Epithelial cell of esophagus (primary cell): ENCODE results near the gene SLC66A1.

Source experiments
- DNase-seq: peaks from one replicate; pipeline ENCODE4 v3.0.0; 2010; ENCODE audit warnings: low read depth
- H3K4me3 ChIP-seq: 2 replicates; pipeline ENCODE4 v1.5.1; 2011; ENCODE audit warnings: mild to moderate bottlenecking, low read length, control low read depth
- TF ChIP-seq, protein P1 (sequence below): IDR thresholded peaks from 2 replicates; pipeline ENCODE4 v1.5.1; 2011; ENCODE audit warnings: low read depth, mild to moderate bottlenecking, low read length, control low read depth, inconsistent platforms; ENCODE audit not compliant: insufficient read depth; ENCODE audit errors: missing control alignments

Gene SLC66A1

DNA sequence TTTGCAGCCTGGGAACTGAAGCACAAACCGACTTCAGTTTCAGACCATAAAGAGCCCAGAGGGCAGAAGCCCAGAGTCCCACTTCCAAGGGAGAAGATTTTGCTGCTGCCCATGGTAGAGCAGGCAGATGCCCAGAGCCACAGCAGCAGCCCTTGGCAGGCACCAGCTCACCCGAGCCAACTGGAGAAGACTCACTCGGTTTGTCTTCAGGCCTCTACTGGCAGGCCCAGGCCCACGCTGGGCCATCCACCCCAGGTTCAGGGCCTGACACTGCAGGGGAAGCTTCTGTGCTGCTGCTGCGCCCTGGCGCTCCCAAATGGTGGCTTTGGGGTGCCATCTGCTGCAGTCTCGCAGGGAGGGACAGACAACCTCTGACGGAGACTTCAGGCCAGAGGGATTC is 33.3 kb downstream of the SLC66A1 start:
- TF ChIP-seq, protein P1, sequence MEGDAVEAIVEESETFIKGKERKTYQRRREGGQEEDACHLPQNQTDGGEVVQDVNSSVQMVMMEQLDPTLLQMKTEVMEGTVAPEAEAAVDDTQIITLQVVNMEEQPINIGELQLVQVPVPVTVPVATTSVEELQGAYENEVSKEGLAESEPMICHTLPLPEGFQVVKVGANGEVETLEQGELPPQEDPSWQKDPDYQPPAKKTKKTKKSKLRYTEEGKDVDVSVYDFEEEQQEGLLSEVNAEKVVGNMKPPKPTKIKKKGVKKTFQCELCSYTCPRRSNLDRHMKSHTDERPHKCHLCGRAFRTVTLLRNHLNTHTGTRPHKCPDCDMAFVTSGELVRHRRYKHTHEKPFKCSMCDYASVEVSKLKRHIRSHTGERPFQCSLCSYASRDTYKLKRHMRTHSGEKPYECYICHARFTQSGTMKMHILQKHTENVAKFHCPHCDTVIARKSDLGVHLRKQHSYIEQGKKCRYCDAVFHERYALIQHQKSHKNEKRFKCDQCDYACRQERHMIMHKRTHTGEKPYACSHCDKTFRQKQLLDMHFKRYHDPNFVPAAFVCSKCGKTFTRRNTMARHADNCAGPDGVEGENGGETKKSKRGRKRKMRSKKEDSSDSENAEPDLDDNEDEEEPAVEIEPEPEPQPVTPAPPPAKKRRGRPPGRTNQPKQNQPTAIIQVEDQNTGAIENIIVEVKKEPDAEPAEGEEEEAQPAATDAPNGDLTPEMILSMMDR, result no peak
- H3K4me3 ChIP-seq, result no peak overlapping the region
- DNase-seq, result no peak

DNA sequence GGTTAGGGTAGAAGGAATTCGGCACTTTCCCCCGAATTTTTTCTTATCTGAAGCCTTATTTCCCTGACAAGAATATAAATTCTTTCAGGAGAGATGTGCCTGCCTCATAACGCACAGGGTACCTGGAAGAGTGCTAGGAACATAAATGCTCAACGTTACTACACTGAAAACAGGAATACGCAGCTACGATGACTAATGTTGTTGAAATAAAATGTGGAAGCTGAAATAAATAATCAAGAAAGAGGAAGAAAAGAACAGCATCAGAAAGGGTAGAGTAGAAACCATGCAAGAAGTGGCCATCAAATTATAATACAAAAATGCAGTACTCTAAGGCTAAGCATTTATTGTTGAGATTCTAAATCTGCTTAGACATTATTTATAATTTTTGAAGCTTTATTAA is 33.9 kb downstream of the SLC66A1 start:
- no peak for DNase-seq
- TF ChIP-seq, protein P1, result no peak
- H3K4me3 ChIP-seq, result no peak overlapping the region

DNA sequence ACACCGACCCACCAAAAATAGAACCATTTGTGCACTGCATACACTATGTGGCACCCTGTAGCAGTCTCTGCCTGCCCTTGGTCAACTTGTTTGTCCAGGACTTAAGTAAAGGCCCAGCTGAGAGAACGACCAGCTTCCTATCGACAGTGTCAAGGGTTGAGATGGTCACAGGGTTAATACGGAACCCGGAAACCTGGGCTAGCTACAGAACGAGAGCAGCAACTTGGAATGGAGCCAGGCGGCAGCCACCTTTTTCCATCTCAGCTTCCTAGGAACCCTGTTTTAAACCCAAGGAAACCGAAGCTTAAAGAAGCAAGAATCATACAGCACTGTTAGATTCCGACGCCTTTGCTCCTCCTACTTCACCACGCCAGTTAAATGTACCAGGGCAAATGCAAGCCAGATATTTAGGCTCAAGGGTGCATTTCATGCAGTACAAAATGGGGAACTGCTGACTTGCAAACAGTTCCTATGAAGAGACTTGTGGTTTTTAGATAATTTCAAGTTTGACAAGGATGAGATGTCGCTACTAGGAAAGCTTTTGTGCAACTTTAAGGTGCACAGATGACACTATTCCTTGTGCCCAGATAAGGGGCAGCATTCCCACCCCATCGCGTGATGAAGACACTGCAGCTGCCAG is 35.5 kb downstream of the SLC66A1 start:
- no peak overlapping the region for H3K4me3 ChIP-seq
- TF ChIP-seq, protein P1, result no peak

DNA sequence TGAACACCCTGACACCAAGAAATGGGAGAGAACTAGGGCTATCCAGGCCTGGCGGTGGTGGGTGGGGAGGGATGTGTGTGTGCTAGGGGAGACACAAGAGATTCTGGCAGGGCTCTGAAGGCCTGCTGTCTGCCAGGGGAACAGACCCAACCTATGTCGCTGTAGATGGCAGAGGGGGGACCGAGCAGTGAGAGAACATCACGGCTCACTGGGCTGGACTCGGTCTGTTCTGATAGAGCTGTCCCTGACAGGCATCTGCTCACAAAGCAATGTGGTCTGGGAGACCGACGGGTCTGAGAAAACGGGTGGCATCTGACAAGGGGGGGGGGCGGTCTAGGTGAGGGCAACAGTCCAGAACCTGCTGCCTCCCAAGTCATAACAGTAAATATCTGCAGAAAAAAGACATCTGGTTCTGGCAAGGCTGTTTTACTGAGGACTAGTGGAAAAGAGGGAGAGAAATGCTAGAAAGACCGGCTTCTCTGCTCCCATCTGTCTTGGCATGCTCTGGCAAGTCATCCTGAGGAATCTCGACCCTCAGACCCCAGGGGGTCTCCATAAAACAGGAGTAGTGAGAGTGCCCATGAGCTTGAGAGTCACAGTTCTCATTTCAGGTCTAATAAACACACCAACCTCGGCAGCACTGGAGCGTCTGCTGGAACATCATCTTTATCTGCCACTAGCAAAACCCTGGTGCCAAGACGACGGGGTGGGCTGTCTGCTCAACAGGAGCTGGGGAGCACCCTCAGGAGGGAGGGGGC is 36.5 kb downstream of the SLC66A1 start:
- no peak for DNase-seq
- TF ChIP-seq, protein P1, result no peak
- H3K4me3 ChIP-seq, result no peak overlapping the region

More for the DNA sequence above, 35.5 kb downstream of the SLC66A1 start:
- DNase-seq, result no peak

DNA sequence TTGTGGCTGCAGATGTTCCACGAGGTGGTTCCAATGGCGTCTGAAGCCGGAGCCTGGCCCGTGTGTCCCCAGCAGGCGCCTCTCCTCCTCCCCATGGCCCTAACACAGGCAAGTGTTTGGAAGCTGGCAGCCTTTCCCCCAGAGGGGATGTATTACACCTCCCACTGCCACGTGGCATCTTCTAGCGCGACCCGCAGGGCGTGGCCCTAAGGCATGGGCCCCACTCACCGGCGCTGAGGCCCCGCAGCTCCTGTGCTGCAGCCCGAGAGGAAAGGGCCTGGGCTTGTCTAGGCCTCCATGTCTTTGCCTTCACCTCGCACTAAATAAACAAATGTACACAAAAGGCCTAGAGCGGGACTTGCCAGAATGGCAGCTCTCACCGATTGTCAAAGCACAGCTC is 37.9 kb downstream of the SLC66A1 start:
- DNase-seq, result no peak
- TF ChIP-seq, protein P1, result no peak
- no peak overlapping the region for H3K4me3 ChIP-seq

DNA sequence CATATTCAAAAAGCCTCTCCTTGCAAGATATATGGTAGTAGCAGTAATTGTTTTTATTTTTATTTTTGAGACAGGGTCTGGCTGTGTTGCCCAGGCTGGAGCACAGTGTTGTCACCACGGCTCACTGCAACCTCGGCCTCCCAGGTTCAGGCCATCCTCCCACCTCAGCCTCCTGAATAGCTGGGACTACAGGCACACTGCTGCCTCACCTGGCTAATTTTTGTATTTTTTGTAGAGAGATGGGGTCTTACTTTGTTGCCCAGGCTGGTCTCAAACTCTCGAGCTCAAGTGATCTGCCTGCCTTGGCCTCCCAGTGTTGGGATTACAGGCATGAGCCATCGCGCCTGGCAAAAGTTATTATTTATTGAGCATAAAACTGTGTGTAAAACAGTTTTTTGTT is 38.4 kb downstream of the SLC66A1 start:
- no peak overlapping the region for H3K4me3 ChIP-seq
- no peak for DNase-seq
- TF ChIP-seq, protein P1, result no peak
